NCI-H2081 (cell line): ENCODE measurements around the gene ATXN1.

ENCODE experiments used
- DNase-seq, 2 experiments: peaks; one replicate each; lab custom pipeline; 2025; lab: John Stamatoyannopoulos, UW

The ATXN1 gene

DNA sequence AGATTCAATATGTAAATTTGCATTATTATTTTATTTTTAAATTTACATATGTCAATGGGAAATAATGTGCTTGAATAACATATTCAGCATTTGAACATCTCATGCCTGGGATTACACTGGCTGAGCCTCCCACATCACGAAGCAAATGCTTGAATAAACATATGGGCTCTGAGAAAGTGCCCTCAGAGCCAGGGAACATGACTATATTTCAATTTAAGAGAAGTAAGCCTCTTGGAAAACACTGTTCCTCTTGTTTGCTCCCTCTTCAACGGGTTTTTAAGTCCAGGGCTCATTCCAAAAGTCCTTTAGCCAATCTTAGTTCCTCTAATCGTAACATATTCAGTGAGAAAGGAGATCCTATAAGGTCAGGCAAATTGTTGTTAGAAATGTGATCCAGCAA is 400.9 kb downstream of the ATXN1 start:
- no peak for DNase-seq

DNA sequence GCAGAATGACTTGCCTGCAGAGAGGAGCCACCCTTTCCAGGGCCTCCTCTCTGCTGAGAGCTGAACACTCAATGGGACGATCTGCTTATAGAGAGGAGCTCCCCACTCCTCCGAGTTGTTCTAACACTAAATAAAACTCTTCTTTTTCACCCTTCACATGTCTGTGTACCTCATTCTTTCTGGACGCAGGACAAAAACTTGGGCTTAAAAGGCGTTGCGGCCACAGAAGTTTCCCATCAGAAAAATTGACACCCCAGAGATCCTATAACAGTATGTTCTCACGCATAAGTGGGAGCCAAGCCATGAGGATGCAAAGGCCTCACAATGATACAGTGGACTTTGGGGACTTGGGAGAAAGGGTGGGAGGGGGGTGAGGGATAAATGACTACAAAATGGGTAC is 401.7 kb downstream of the ATXN1 start:
- DNase-seq = no peak

DNA sequence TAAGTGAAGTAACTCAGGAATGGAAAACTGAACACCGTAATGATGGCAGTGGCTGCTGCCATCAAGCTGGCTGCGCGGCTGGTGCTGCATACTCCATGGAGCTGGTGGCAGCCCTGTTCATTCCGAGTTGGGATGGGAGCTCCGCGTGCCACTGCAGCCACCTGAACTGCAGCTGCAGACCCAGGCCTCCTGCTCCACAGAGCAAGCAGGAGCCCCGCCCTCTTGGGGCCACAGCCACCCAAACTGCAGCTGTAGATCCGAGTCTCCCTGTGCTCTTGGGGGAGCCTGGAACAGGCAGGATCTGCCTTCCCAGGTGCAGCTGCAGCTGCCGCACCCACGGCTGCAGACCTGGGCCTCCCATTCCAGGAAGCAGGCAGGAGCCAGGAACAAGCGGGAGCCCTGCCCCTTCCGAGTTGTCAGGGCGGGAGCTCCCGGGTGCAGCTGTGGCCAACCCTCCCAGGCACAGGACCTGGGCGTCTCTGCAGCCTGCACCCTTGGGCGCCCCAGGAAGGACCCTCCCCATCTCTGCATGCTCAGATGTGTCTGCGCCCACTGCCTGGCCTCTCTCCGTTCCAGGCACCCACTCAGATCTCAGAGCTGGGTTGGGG is 402.6 kb downstream of the ATXN1 start:
- no peak for DNase-seq

DNA sequence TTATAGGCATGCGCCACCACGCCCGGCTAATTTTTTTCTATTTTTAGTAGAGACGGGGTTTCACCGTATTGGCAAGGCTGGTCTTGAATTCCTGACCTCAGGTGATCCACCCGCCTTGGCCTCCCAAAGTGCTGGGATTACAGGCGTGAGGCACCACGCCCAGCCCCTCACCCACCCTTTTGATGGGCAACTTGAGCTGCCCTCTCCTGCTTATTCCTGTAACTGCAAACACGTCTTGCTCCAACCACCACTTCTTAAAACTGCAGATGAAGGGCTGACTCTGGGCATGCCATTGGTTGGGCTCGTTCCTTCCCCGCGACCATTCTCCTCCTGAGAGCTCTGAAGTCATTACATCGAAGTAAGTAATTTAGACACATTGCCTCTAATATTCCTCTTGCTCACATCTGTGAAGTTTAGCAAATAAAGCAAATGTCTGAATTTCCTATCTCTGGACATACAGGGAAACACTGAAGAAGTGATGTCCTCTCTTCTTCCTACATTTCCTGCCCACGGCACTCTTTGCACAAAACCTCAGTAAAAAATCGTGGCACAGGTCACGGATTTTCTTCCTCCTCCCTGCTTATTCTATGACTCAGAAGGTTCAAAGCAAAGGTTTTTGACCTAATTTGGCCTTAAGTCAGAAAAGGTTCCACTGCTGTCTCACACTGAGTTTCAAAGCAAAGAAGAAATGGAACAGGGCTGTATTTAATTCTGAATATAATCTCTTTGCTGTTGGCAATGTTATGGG is 405.4 kb downstream of the ATXN1 start:
- no peak for DNase-seq

DNA sequence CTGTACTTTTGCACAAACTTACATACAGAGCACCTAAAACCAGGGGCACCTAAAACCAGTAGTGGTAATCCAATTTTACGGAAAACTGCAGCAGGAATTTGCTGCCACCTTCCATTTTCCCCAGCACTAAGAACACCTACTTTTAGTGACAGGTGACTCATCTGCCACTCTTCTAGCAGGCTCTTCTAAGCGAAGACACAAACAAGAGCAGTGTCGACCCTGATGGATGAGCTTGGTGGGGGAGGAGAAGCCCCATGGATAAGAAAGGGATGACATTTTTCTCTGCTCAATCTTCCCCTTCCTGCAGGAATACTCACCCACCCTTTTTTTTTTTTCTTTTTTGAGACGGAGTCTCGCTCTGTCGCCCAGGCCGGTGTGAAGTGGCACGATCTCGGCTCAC is 406.0 kb downstream of the ATXN1 start:
- no peak for DNase-seq

DNA sequence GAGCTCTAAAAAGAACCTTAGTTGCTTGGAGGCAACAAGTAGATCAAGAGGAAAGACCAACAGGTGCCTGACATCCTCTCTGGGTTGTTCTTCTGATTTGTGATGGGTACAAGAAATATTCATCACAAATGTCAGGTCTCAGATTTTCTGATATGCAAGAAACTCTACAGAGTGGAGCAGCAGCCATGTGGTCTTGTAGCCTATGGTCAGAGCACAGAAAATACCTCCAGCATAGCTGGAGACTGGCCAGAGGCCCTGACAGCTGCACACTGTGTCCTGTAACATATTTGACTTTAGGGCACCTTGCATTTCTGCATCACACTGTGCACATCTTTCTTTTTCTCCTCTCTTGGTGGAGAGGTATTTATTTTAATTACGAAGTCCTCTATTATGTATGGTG is 406.6 kb downstream of the ATXN1 start:
- DNase-seq = no peak

DNA sequence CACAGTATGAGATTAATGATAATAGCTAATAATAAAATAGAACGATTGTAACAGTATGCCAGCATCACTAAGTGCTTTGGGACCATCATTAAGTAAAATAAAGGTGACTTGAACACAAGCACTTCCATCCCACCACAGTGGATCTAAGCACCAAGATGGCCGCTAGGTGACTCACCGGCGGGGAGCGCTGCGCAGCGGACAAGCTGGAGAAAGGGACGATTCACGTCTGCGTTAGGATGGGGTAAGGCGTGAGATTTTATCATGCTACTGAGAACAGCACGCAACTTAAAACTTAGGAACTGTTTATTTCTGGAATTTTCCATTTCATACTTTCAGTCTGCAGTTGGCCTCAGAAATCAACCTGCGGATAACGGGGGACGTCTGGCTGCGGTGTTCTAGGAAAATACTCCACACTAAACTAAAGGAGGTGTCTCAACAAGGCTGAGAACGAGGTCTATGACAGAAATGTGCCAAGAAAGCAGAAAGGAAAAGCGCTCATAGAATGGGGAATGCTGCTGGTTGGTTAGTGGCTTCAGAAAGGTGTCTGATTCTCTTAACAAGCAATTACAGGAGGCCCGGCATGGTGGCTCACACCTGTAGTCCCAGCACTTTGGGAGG is 408.3 kb downstream of the ATXN1 start:
- DNase-seq = no peak

DNA sequence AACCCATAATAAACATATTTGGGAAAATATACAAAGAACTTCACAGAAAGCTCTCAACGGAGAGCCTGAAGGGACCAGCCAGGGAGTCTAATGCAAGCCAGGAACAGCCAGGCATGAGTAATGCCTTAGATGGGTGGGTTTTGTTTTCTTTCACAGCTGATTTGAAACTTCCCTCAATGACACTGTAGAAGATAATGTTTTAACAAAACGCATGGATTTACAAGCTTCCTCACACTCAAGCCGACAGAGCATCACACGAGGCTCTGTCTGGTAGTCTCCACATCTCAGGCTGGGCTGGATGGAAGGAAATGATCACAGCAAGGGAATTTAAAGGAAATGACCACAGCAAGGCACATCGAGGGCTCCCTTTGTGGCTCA is 409.0 kb downstream of the ATXN1 start:
- DNase-seq = no peak

DNA sequence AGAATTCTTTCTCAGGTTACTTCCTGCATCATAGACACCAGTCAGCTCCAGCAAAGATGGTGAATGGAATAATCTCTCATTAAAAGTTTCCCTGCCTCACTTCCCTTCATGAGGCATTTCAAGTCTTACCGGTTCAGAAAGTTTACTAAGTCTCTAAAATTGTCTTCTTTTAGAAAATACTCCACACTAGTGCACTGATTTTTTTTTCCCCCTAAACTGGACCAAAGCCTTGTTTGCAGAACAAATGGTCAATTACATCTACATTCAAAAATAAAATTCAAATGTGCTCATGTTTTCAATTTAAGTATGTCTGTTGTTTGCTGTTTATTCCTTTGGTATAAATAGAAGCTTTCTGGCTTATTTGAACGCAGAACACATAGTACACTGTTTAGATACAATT is 411.7 kb downstream of the ATXN1 start:
- DNase-seq = no peak

DNA sequence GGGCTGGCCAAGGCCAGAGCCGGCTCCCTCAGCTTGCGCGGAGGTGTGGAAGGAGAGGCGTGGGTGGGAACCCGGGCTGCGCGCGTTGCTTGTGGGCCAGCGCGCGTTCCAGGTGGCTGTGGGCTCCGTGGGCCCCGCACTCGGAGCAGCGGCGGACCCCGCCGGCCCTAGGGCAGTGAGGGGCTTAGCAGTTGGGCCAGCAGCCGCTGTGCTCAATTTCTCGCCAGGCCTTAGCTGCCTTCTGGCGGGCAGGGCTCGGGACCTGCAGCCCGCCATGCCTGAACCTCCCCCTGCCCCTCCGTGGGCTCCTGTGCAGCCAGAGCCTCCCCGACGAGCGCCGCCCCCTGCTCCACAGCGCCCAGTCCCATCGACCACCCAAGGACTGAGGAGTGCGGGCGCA is 414.4 kb downstream of the ATXN1 start:
- DNase-seq = no peak

DNA sequence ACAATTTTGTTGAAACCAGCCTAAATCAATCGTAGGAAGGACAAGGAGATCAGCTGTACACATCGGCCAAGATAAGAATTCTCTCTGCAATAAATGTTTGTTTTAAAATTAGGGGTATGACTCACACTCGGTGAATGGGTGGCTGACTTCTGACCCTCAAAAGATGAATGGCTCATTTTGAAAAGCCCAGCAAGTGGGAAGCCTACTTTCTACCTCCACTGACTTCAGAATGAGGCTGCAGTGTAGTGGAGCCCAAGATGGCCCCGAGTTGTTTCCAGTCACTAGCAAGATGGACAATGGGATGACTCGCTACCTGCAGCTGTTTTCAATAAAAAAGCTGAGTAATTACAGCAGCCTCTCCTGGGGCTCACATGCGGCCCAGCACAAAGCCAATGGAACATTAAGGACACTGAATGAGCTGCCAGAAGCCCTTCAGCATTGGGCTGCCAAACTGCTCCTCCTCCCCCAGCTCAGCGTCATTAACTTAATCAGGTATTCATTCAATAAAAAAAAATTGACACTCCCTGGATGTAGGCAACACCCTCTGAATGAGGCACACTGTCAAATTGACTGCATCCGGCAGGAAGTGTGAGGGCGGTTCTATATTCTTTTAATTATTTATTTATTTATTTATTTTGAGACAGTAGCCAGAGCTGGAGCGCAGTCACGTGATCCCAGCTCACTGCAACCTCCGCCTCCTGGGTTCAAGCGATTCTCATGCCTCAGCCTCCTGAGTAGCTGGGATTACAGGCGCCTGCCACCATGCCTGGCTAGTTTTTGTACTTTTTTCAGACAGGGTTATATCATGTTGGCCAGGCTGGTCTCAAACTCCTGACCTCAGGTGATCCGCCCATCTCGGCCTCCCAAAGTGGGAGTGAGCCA is 415.6 kb downstream of the ATXN1 start:
- peak; percentile 33 to 65 for DNase-seq

DNA sequence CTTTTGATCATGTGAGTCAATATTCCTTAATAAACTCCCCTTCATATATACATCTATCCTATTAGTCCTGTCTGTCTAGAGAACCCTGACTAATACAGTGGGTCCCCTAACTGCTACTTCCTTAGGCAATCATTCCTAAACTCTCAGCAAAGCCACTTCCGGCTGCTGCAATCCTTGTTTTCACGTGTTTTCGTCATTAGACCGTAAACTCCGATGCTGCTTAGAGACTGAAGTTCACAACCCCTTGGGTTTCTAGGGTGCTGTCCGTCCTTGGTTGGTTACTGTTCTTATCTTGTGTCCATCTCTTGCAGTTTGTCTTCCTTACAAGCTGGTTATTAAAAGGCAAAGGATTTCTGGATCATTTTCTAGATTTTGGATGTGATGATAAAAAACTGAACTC is 416.5 kb downstream of the ATXN1 start:
- no peak for DNase-seq

DNA sequence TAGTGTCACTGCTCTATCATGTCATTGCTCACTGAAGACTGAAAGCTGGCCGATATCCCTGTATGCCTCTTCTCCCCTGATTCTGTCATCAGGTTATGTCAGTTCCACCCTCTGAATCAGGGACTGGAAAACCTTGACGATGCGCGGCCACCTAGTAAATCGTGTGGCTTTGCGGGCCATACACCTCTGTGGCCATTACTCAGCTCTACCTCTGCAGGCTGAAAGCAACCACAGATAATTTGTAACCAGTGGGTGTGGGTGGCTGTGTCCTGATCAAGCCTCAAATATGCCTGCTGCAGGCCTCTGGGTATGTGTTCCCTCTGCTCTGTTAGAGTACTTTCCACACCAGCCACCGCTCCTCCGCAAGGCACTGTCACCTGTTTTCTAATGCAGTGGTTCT is 417.7 kb downstream of the ATXN1 start:
- DNase-seq = no peak

DNA sequence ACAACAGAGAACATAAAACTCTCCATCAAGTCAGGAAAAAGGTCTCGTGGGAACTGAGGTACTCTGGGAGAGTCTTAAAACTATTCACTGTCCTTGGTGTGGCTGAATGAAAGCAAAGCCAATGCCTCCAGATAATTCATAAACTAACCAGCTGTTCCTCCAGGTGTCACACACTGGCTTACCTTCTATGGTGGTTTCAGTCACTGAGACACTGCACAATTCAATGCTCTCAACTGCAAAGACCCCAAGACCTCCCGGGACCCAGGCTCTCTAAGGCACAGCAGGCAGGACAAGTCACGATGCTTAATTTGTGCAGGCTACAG is 422.0 kb downstream of the ATXN1 start:
- no peak for DNase-seq

DNA sequence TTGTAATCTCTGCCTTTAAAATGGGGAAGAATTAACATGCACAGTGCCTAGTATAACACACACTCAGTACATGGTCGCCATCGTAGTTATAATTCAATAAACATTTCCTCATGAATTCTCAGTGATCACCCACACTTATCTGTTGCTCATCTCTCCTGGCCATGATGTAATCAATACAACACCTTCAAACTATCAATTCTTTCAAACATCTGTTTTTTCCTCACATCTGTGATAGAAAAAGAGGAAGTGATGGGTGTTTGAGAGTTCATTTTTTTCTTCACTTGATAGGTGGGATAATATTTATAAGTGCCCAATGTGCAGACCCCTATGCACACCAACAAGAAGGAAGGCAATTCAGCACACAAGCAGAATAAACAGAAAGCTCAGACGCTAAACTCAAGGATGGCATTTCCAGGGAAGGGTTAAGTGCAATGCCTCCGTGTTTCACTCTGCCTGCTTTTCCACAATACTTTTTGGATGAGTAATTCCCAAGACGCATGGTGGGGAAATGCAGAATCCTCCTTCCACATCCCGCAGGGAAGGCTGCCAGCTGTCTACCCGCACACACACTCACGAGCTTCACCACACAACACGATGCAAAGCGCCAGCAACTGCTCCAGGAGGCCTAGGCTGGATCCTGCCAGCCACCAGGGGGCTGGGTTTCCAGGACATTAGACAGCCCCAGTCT is 422.5 kb downstream of the ATXN1 start:
- no peak for DNase-seq

DNA sequence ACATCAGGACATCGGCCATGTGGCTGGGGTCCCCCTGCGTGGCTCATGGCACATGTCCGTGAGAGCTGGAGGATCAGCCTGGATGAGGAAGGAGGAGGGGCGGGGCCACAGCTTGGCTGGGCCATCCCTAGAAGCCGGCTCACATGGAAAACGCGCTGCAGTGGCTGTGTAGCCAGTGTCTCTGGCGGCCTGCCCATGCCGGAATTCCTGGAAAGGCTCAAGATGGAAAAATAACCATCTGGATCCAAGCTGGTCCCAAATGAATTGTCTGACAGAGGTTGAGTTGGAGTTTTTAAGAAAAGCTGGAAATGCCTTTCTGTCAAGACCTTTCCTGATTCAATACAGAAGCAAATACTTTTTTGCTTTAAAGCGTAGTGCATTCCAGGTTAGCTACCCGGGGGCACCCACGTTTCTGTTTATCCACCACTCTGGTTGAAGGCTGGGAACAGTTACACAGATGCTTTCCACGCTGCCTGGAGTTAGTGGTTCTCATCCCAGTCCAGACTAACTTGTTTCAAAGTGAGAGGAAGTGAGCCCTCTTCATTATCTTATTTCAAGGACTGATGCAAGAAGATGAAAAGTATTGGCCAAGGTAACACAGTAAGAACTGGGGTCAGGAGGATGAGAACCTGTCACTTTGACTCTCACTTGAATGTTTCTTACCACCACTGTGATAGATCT is 423.8 kb downstream of the ATXN1 start:
- no peak for DNase-seq

DNA sequence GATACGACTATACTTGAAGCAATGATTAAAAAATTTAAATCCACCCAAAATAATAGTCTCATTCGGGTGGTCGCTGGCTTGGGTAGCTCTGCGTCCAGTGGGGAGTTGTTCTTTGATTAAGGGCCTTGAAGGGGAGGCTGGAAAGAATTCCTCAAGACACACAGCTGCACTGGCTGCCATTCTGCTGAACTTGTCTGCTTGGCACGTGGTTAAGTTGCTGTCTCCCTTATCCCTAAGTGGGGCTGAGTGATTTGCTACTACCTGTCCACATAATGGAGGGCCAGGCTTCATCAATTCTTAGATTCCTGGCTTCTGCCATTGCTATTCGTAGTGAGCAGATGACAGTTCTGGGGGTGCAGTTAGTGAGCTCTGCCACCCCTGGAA is 424.4 kb downstream of the ATXN1 start:
- no peak for DNase-seq

DNA sequence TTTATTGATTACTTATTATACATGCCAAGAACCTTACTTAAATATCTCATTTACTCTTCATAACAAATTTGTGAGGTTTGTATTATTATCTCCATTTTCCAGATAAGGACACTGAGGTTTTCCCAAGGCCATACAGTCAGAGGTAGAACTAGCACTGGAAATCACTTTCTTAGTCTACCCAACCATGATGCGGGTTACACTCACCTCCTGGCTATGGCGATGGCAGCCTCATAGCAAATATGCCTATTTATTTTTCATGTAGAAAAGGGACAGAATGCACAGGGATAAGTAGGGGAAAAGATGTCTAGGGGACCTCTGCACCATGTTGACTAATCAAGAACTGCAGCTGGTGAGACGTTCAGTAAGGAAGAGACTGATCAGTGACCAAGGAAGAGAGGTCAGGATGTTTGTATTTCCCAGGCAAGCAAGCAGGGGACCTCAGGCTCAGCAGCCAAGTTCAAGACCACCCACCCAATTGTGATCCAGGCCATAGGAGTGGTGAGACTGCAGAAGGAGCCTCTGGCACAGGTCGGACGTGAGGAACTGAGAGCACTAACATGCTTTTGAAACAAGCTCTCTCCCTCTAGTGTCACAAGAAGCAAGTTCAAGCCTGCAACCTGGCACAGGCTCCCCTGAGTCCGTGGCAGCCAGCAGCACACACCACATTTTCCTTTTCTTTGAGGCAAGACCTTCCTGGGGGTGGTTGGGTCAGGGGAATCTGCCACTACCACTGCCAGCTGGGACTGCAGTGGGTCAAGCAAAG is 425.0 kb downstream of the ATXN1 start:
- DNase-seq = no peak

DNA sequence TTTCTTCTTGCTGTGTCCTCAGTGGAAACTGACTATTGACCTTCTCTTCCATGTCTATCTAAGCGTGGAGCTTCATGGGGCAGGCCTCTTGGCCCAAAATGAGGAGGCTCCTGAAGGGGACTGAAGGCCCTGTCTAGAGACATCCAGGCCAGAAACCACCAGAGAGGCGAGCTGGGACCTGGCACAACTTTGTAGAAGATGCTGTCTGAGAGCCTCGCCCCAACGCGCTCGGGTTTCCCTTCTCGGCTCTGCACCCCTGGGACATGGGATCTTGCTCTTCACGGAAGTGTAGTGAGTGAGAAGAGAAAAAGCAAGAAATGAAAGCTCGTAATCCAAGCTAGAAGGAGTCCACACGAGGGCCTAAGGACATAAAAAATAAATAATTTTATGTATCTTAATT is 426.1 kb downstream of the ATXN1 start:
- no peak for DNase-seq

DNA sequence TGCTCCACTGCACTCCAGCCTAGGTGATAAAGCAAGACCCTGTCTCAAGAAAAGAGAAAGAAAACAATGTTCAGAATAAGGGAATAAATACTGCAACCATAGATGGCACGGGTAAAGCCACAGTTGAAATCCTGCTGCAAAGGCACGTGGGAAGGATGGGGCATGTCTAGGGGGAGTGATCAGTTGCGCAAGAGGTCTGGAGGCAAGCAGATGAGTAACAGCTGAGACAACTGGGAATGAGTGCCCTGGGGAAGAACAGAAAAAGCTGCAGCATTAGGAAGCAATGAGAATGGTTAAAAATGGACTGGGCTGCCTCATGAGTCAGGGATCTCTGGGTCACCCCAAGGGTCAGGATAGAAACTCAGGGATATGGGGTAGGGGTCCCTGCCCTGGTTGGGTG is 426.6 kb downstream of the ATXN1 start:
- DNase-seq = no peak

DNA sequence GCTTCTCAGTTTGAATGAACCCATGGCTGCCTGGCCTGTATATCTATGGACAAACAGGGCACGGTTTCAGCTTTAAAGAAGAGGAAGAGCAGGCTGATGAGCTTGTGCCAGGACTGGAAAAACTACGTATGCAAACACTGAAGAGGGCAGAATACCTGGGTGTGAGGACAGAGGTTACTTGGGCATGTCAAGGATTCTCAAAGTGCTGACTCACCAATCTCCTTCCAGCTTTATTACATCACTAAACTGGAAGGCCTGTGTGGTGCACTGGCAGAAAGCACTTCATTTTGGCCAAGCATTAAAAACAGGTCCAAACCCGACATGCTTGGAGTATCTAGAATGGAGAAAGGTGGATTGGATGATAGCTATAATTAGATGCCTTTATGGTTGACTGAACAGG is 427.7 kb downstream of the ATXN1 start:
- no peak for DNase-seq
